ENCODE results near the gene FOXP1.

- TF ChIP-seq CTCF (conservative IDR thresholded peaks at IDR 0.05 in 1 of 2, IDR thresholded peaks at IDR 0.05 in 1 of 2; ENCODE audit: extremely low read depth in 1 of 2, insufficient read depth in 1 of 2, low read depth in 1 of 2, low read length in 2 of 2): no peak
- no peak for TF ChIP-seq EZH2 (IDR thresholded peaks at IDR 0.05; ENCODE audit: borderline replicate concordance, low read length)
Observed at GRCh38 chr3:71323558-71323957, 260.0 kb downstream of the FOXP1 start.

Measured in mammary epithelial cell (primary cell).